GM23338 (cell line): ENCODE measurements around the gene DUSP15. TPM values are rescaled to one million over a fixed set of nuclear protein-coding genes. Genes with fewer than 3 reads are reported as not detected.
A peak's percentile ranks its signal among the peaks of the same experiment; 100 is the strongest.

Experiments
- ATAC-seq: fragments of 200-7000 bp; cut with Tn5 transposase; 3 replicates; pipeline ENCODE4 v1.9.1; 2020
- DNase-seq: peaks from one replicate; pipeline ENCODE4 v3.0.0-alpha.2; 2015; ENCODE audit warnings: low spot score
- H2AFZ ChIP-seq: fragments of 200-600 bp; sonication (generic); 2 replicates; pipeline ENCODE4 v1.8.0; 2016; ENCODE audit warnings: antibody characterized with exemption, mild to moderate bottlenecking, moderate library complexity
- H3F3A ChIP-seq: fragments of 200-600 bp; sonication (generic); replicated peaks from 2 replicates; pipeline ENCODE4 v1.8.0; 2017; ENCODE audit warnings: antibody characterized with exemption, mixed run types, low read depth
- H3K27ac ChIP-seq: fragments of 200-600 bp; sonication (generic); 2 replicates; pipeline ENCODE4 v1.6.1; 2016; ENCODE audit warnings: low read depth
- H3K27me3 ChIP-seq: fragments of 200-600 bp; sonication (generic); 2 replicates; pipeline ENCODE4 v1.8.0; 2016; ENCODE audit warnings: mild to moderate bottlenecking, mixed run types, moderate library complexity; ENCODE audit not compliant: insufficient read depth
- H3K36me3 ChIP-seq: fragments of 200-600 bp; sonication (generic); 2 replicates; pipeline ENCODE4 v1.8.0; 2016; ENCODE audit warnings: mild to moderate bottlenecking; ENCODE audit not compliant: insufficient read depth
- H3K4me1 ChIP-seq: fragments of 200-600 bp; sonication (generic); 2 replicates; pipeline ENCODE4 v1.8.0; 2016; ENCODE audit warnings: mild to moderate bottlenecking, moderate library complexity; ENCODE audit not compliant: insufficient read depth
- H3K4me2 ChIP-seq: fragments of 200-600 bp; sonication (generic); 2 replicates; pipeline ENCODE4 v1.7.1; 2017; ENCODE audit warnings: mixed run types
- H3K4me3 ChIP-seq: fragments of 200-600 bp; sonication (generic); 2 replicates; pipeline ENCODE4 v1.6.1; 2016; ENCODE audit warnings: mixed run types
- H3K79me2 ChIP-seq: fragments of 200-600 bp; sonication (generic); replicated peaks from 2 replicates; pipeline ENCODE4 v1.8.0; 2017; ENCODE audit warnings: mild to moderate bottlenecking; ENCODE audit not compliant: insufficient read depth
- H3K9me2 ChIP-seq: fragments of 200-600 bp; sonication (generic); 2 replicates; pipeline ENCODE4 v1.8.0; 2017; ENCODE audit not compliant: insufficient read depth
- H4K20me1 ChIP-seq: fragments of 200-600 bp; sonication (generic); replicated peaks from 2 replicates; pipeline ENCODE4 v1.8.0; 2017; ENCODE audit warnings: mild to moderate bottlenecking; ENCODE audit not compliant: insufficient read depth
- H3K27ac Mint-ChIP-seq: 2 replicates; pipeline ENCODE4 v1.8.0; 2020; ENCODE audit warnings: inconsistent platforms, mild to moderate bottlenecking, moderate library complexity, mixed read lengths
- H3K27me3 Mint-ChIP-seq: 3 replicates; pipeline ENCODE4 v1.8.0; 2022; ENCODE audit warnings: low read depth, mild to moderate bottlenecking, moderate library complexity, mixed read lengths, inconsistent platforms; ENCODE audit not compliant: insufficient read depth, poor library complexity
- H3K36me3 Mint-ChIP-seq: 3 replicates; pipeline ENCODE4 v1.8.0; 2021; ENCODE audit warnings: low read depth, mild to moderate bottlenecking, inconsistent platforms, moderate library complexity, mixed read lengths
- H3K4me1 Mint-ChIP-seq: 3 replicates; pipeline ENCODE4 v1.8.0; 2020; ENCODE audit warnings: mild to moderate bottlenecking, inconsistent platforms, mixed read lengths
- H3K4me3 Mint-ChIP-seq: 3 replicates; pipeline ENCODE4 v1.8.0; 2021; ENCODE audit warnings: moderate library complexity, mild to moderate bottlenecking, inconsistent platforms, mixed read lengths
- H3K9me3 Mint-ChIP-seq: 3 replicates; pipeline ENCODE4 v1.8.0; 2020; ENCODE audit warnings: moderate library complexity, mild to moderate bottlenecking, inconsistent platforms, mixed read lengths
- EZH2phosphoT487 ChIP-seq: fragments of 200-600 bp; sonication (generic); IDR thresholded peaks from one replicate; pipeline ENCODE4 v1.8.1; 2018; ENCODE audit warnings: antibody characterized with exemption; ENCODE audit not compliant: unreplicated experiment
- POLR2AphosphoS5 ChIP-seq: IDR thresholded peaks from 2 replicates; pipeline ENCODE4 v1.6.1; 2016; ENCODE audit warnings: antibody characterized with exemption, low read depth
- ZNF114 ChIP-seq: fragments of 250-450 bp; sonication (Bioruptor Pico); IDR thresholded peaks from 2 replicates; pipeline ENCODE4 v1.5.0; 2020; ENCODE audit warnings: mild to moderate bottlenecking, moderate library complexity
- ZNF462 ChIP-seq: fragments of 250-450 bp; sonication (Bioruptor Pico); IDR thresholded peaks from 2 replicates; pipeline ENCODE4 v1.5.0; 2020; ENCODE audit warnings: mild to moderate bottlenecking, moderate library complexity
- polyA plus RNA-seq: library from polyadenylated mRNA; unstranded; fragments of >200 nt; fragmentation: Nextera tagmentation; extraction: Ambion mirVana; gene quantifications from 2 replicates; pipeline ENCODE4 v1.2.1, GENCODE V29; 2016
- total RNA-seq: library from RNA; depleted of rRNA; stranded (reverse); fragments of >200 nt; shearing (Covaris generic); gene quantifications from 2 replicates; pipeline ENCODE4 v1.2.3, GENCODE V29; 2014
- TF ChIP-seq, protein P1 (sequence below), 2 experiments: fragments of 200-600 bp in 1 of 2; sonication (generic) in 1 of 2; conservative IDR thresholded peaks; 2 replicates each; pipeline versions ENCODE4 v1.5.1 to v1.6.1; 2016 to 2017; ENCODE audit warnings: antibody characterized with exemption in 2 of 2, low read depth in 2 of 2, mild to moderate bottlenecking in 2 of 2, moderate library complexity in 1 of 2

Gene DUSP15
- total and polyA plus RNA-seq, 2 experiments from 2014 or later, result 0.61 to 2.8 TPM

DNA sequence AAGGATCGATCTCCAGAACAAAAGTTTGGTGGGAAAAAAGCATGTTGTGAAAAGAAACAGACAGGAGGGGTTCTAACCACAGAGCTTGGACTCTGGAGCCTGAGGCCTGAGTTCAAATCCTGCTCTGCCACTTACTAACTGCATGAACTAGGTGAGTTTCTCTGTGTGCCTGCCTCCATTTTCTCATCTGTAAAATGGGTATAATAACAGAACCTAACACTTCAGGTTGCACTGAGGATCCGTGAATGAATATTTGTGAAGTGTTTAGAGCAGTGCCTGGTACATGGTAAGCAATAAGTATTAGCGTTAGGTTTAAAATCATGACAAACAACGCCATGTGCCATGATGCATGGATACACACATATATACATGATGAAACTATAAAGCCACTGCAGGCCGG is 36.7 kb upstream of the DUSP15 start (continued):
- TF ChIP-seq ZNF462 (no peak), ZNF114 (no peak)

- Histone ChIP-seq H3K4me2 (peak overlapping the region; percentile 41; the same call in 1 of the 2 replicates), H3K27me3 (no peaks in the 10 kb centered on the region), H4K20me1 (no peaks in the 10 kb centered on the region), H3K4me1 (peaks cover 24% of the 10 kb centered on the region), H3K9me2 (no peaks in the 10 kb centered on the region; the same call in 1 of the 2 replicates), H3K79me2 (no peaks in the 10 kb centered on the region), H3K36me3 (no peaks in the 10 kb centered on the region), H3F3A (peaks cover 7% of the 10 kb centered on the region), H3K27ac (no peak overlapping the region), H3K4me3 (no peak overlapping the region), H2AFZ (no peak overlapping the region; the same call in 1 of the 2 replicates)
- ATAC-seq (peak; percentile 92), DNase-seq (peak; percentile 85)
- Mint-ChIP-seq H3K36me3 (no peaks in the 10 kb centered on the region; the same call in 2 of the 3 replicates), H3K9me3 (peaks cover 50% of the 10 kb centered on the region), H3K27ac (0 out of 2 replicates have a peak overlapping the region, but pooled peaks have one; percentile 49), H3K27me3 (no peaks in the 10 kb centered on the region), H3K4me3 (no peak overlapping the region), H3K4me1 (peaks cover 15% of the 10 kb centered on the region)
- TF ChIP-seq ZNF462, result no peak
- no peak for TF ChIP-seq POLR2AphosphoS5
- TF ChIP-seq ZNF114, result no peak
- TF ChIP-seq, protein P1, sequence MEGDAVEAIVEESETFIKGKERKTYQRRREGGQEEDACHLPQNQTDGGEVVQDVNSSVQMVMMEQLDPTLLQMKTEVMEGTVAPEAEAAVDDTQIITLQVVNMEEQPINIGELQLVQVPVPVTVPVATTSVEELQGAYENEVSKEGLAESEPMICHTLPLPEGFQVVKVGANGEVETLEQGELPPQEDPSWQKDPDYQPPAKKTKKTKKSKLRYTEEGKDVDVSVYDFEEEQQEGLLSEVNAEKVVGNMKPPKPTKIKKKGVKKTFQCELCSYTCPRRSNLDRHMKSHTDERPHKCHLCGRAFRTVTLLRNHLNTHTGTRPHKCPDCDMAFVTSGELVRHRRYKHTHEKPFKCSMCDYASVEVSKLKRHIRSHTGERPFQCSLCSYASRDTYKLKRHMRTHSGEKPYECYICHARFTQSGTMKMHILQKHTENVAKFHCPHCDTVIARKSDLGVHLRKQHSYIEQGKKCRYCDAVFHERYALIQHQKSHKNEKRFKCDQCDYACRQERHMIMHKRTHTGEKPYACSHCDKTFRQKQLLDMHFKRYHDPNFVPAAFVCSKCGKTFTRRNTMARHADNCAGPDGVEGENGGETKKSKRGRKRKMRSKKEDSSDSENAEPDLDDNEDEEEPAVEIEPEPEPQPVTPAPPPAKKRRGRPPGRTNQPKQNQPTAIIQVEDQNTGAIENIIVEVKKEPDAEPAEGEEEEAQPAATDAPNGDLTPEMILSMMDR (conservative IDR thresholded peaks at IDR 0.05; ENCODE audit: low read depth in 2 of 2), result no peak
- TF ChIP-seq EZH2phosphoT487, result no peak
These were observed 35.7 kb upstream of the DUSP15 start for GRCh38 chr20:31906001-31906400.
